Tibial nerve (tissue), 3 donors: ENCODE results near the gene TMEM143.

Source experiments
- CTCF ChIP-seq, 5 experiments: fragments of 200-600 bp in 3 of 5; fragments of 450-650 bp in 2 of 5; sonication (generic) in 3 of 5; IDR thresholded peaks; one replicate each; pipeline ENCODE4 v1.5.1; 2016 to 2019; ENCODE audit warnings: antibody characterized with exemption in 5 of 5, mild to moderate bottlenecking in 3 of 5, moderate library complexity in 2 of 5
- POLR2A ChIP-seq, 2 donors: fragments of 450-650 bp; IDR thresholded peaks; one replicate each; pipeline ENCODE4 v1.6.1; 2017; ENCODE audit warnings: antibody characterized with exemption in 2 of 2, mild to moderate bottlenecking in 2 of 2, moderate library complexity in 2 of 2

- TF ChIP-seq CTCF (IDR thresholded peaks at IDR 0.05) (no peak), POLR2A (IDR thresholded peaks at IDR 0.05) (no peak)
Measured at GRCh38 chr19:48361912-48362311, 1.8 kb downstream of the TMEM143 start.
